ENCODE measurements around the gene KCNG2.

Gene KCNG2

DNA sequence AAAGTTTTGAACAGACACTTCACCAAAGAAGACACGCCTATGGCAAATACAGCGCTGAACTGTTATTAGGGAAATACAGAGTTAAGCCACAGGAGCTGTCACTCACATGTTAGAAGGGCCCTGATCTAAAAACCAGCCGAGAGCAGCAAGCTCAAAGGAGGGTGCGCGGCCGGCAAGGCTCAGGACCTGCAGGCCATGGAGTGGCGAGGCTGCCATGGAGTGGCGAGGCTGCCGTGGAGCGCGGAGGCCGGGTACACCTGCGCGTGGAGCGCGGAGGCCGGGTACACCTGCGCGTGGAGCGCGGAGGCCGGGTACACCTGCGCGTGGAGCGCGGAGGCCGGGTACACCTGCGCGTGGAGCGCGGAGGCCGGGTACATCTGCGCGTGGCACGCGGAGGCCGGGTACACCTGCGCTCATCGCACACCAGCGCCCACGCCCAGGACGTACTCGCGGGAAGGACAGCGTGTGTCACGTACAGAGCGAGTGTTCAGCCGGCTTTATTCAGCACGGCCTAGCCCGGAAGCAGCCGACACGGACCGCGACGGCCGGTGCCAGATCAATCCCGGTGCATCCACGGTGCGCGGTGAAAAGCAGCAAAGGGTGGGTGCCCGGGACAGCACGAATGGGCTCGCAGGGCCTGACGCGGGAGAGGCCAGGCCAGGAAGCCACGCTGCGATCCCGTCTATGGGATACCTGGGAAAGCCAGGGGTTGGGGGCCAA lies 84.9 kb downstream of the KCNG2 start:
- H3K9me3 ChIP-seq (ENCODE audit: insufficient read depth, low read length), result no peaks in the 10 kb centered on the region
- H3K9ac ChIP-seq (ENCODE audit: low read length), result no peak overlapping the region
- H3K4me2 ChIP-seq (ENCODE audit: low read depth, low read length, poor library complexity, severe bottlenecking), result no peak overlapping the region
- H3K9me2 ChIP-seq (replicated peaks; ENCODE audit: insufficient read depth, low read length), result no peaks in the 10 kb centered on the region
- no peak overlapping the region for H3K27ac ChIP-seq (ENCODE audit: low read depth, low read length)
- H2AFZ ChIP-seq (ENCODE audit: low read depth, low read length, severe bottlenecking), result no peak overlapping the region
- no peaks in the 10 kb centered on the region for H3K79me2 ChIP-seq (ENCODE audit: insufficient read depth, low read length)
- H3K36me3 ChIP-seq (ENCODE audit: low read length), result no peaks in the 10 kb centered on the region
- no peaks in the 10 kb centered on the region for H3F3A ChIP-seq (ENCODE audit: insufficient read depth)
- H3K4me3 ChIP-seq (ENCODE audit: insufficient read depth, low read length, poor library complexity, severe bottlenecking), result no peak overlapping the region
- TF ChIP-seq, protein P1, sequence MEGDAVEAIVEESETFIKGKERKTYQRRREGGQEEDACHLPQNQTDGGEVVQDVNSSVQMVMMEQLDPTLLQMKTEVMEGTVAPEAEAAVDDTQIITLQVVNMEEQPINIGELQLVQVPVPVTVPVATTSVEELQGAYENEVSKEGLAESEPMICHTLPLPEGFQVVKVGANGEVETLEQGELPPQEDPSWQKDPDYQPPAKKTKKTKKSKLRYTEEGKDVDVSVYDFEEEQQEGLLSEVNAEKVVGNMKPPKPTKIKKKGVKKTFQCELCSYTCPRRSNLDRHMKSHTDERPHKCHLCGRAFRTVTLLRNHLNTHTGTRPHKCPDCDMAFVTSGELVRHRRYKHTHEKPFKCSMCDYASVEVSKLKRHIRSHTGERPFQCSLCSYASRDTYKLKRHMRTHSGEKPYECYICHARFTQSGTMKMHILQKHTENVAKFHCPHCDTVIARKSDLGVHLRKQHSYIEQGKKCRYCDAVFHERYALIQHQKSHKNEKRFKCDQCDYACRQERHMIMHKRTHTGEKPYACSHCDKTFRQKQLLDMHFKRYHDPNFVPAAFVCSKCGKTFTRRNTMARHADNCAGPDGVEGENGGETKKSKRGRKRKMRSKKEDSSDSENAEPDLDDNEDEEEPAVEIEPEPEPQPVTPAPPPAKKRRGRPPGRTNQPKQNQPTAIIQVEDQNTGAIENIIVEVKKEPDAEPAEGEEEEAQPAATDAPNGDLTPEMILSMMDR (IDR thresholded peaks at IDR 0.05; ENCODE audit: insufficient read depth, low read length, poor library complexity, severe bottlenecking), result no peak
- no peak for TF ChIP-seq EZH2phosphoT487 (conservative IDR thresholded peaks at IDR 0.05; ENCODE audit: low read length)
- H3K27me3 ChIP-seq (ENCODE audit: low read length), result no peaks in the 10 kb centered on the region
- H4K20me1 ChIP-seq (ENCODE audit: low read depth, low read length), result no peaks in the 10 kb centered on the region

DNA sequence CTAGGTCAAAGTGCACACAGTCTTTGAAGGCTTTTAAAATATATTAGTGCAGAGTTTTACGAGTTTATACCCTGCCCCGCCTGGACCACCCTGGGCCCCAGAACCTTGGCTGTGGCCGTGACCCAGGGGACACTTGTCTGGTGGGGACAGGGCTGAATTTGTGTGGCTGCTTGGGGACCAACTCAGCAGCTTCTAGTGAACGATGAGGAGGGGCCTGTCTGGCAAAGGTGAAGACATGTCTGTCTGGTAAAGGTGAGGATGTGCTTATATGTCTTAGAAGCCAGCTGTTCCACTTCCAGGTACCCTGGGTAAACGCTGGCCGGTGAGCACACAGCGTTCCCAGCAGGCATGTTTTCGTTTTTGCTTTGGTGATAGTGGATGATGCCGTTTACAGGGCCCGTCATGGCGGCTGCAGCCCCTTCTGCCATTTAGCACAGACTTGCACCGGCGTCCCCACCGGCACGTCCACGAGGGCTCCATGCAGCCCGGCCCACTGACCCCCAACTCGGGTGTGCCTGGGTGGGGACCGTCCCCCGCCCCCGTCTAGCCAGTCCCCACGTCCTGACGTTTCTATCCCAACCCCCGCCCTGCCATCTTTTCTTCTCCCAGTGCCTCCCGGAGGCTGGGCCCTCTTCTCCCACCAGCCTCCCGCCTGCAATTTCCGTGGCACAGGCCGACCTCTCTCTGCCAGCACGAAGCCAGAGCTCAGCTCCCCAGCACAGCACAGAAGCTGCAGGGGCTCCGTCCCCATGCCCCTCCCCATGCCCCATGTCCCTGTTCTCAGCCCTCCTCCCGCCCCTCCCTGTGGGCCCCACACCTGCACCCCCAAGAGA lies 85.9 kb downstream of the KCNG2 start:
- Histone ChIP-seq H3K27me3 (ENCODE audit: low read length) (no peaks in the 10 kb centered on the region), H3K9me3 (ENCODE audit: insufficient read depth, low read length) (no peaks in the 10 kb centered on the region; the same call in 1 of the 2 replicates), H3K79me2 (ENCODE audit: insufficient read depth, low read length) (no peaks in the 10 kb centered on the region), H3F3A (ENCODE audit: insufficient read depth) (no peaks in the 10 kb centered on the region), H3K4me2 (ENCODE audit: low read depth, low read length, poor library complexity, severe bottlenecking) (no peak overlapping the region), H2AFZ (ENCODE audit: low read depth, low read length, severe bottlenecking) (no peak overlapping the region), H3K4me3 (ENCODE audit: insufficient read depth, low read length, poor library complexity, severe bottlenecking) (no peak overlapping the region), H3K27ac (ENCODE audit: low read depth, low read length) (no peak overlapping the region), H3K36me3 (ENCODE audit: low read length) (no peaks in the 10 kb centered on the region), H3K9ac (ENCODE audit: low read length) (no peak overlapping the region), H3K9me2 (replicated peaks; ENCODE audit: insufficient read depth, low read length) (no peaks in the 10 kb centered on the region), H4K20me1 (ENCODE audit: low read depth, low read length) (no peaks in the 10 kb centered on the region)
- TF ChIP-seq EZH2phosphoT487 (conservative IDR thresholded peaks at IDR 0.05; ENCODE audit: low read length), result no peak
- TF ChIP-seq, protein P1 (IDR thresholded peaks at IDR 0.05; ENCODE audit: insufficient read depth, low read length, poor library complexity, severe bottlenecking), result no peak

DNA sequence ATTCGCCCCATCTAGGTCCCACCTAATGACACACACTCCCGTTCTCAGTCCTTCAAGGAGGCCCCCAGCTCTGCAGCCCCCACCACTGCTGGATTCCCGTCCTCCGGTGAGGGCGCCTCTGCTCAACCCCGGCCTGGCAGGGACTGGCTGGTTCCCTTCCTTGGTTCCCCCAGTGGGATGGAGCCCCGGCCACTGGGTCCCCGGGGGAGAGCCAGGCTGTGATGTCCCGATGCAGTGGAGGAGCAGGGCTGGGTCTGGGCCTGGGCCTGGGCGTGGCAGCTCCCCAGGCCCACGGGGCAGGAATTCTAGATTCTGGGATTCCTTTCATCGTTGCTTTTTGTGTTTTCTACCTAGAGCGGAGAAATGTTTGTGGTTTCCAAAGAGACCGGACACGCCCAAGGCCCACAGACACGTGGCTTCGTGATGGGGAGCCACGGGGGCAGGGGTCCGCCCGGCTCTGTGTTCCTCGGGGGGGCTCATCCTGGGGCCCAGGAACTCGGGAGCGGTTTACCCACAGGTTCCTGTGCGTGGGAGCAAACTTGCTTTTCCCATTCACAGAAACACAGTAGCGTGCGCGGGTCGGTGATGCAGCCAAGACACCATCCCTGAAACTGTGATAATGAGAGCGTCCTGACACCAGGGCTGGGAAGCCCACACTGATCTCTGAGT lies 86.7 kb downstream of the KCNG2 start:
- H3K4me3 ChIP-seq (ENCODE audit: insufficient read depth, low read length, poor library complexity, severe bottlenecking), result no peak overlapping the region
- no peak overlapping the region for H3K9ac ChIP-seq (ENCODE audit: low read length)
- H3K27ac ChIP-seq (ENCODE audit: low read depth, low read length), result no peak overlapping the region
- H3F3A ChIP-seq (ENCODE audit: insufficient read depth), result no peaks in the 10 kb centered on the region
- H3K9me3 ChIP-seq (ENCODE audit: insufficient read depth, low read length), result peaks cover 6% of the 10 kb centered on the region; the same call in 1 of the 2 replicates
- no peak overlapping the region for H2AFZ ChIP-seq (ENCODE audit: low read depth, low read length, severe bottlenecking)
- no peaks in the 10 kb centered on the region for H4K20me1 ChIP-seq (ENCODE audit: low read depth, low read length)
- H3K79me2 ChIP-seq (ENCODE audit: insufficient read depth, low read length), result no peaks in the 10 kb centered on the region
- H3K4me2 ChIP-seq (ENCODE audit: low read depth, low read length, poor library complexity, severe bottlenecking), result no peak overlapping the region
- H3K27me3 ChIP-seq (ENCODE audit: low read length), result no peaks in the 10 kb centered on the region
- no peaks in the 10 kb centered on the region for H3K9me2 ChIP-seq (replicated peaks; ENCODE audit: insufficient read depth, low read length)
- TF ChIP-seq EZH2phosphoT487 (conservative IDR thresholded peaks at IDR 0.05; ENCODE audit: low read length), result no peak
- TF ChIP-seq, protein P1 (IDR thresholded peaks at IDR 0.05; ENCODE audit: insufficient read depth, low read length, poor library complexity, severe bottlenecking), result no peak
- no peaks in the 10 kb centered on the region for H3K36me3 ChIP-seq (ENCODE audit: low read length)

Data from SU-DHL-6 (cell line).